ENCODE data around the gene ZNF792. TPM values are rescaled to one million over a fixed set of nuclear protein-coding genes. Genes with fewer than 3 reads are reported as not detected.

ZNF792 gene
- total and polyA plus RNA-seq, 2 of the 8 experiments (the other 6 are each of a cell fraction or from before 2014, with no cell fraction given) = 2.5 to 7.2 TPM

DNA sequence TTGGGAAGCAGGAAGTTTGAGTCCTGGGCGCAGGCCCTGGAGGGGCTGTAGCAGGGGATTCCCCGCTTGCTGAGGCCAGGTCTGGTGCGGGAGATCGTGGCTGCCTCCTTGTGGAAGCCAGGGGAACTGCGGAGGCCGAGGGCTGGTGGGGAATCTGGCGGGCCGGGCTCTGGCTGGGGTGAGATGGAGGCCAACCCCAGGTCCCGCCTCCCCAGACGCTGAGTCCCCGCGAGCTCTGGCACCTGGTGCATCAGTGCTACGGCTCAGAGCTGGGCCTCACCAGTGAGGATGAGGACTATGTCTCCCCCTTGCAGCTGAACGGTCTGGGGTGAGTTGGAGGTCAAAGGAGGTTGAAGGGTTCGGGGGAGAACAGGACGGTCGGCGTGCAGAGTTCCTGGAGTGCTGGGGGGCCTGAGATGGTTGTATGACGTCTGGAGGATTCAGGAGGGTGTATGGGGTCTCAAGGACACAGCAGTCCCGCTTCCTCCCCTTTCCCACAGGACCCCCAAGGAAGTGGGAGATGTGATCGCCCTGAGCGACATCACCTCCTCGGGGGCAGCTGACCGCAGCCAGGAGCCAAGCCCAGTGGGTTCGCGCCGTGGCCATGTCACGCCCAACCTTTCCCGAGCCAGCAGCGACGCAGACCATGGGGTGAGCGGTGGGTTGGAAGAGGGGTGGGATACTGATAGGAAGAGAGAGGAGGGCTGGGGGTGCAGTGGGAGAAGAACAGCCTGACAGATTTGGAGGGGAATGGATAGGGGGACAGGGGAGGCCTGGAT, 49.2 kb upstream of the ZNF792 start (continued):
- TF ChIP-seq EZH2 (IDR thresholded peaks at IDR 0.05; ENCODE audit: low read depth, low read length, severe bottlenecking) (no peak), ASH2L (IDR thresholded peaks at IDR 0.05; ENCODE audit: low read length) (no peak), GABPA (IDR thresholded peaks at IDR 0.05; ENCODE audit: borderline replicate concordance, insufficient read depth, low read length) (no peak; the same call in 1 of the 2 replicates), JUN (IDR thresholded peaks at IDR 0.05; ENCODE audit: low read depth, low read length) (no peak), BRCA1 (IDR thresholded peaks at IDR 0.05; ENCODE audit: low read depth, low read length) (peak; percentile 30; the same call in 1 of the 2 replicates), MAFK (IDR thresholded peaks at IDR 0.05; ENCODE audit: low read depth, low read length) (no peak)
- TF ChIP-seq, protein P1, sequence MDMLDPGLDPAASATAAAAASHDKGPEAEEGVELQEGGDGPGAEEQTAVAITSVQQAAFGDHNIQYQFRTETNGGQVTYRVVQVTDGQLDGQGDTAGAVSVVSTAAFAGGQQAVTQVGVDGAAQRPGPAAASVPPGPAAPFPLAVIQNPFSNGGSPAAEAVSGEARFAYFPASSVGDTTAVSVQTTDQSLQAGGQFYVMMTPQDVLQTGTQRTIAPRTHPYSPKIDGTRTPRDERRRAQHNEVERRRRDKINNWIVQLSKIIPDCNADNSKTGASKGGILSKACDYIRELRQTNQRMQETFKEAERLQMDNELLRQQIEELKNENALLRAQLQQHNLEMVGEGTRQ (IDR thresholded peaks at IDR 0.05; ENCODE audit: low read length) = peak; percentile 45; the same call in 1 of the 2 replicates

Measured in H1 (cell line).